Suppressor macrophage treated with lipopolysaccharide for 1 hour (primary cell): ENCODE data around the gene KIAA0825.
"Not testable (repeated sequence)": the region's sequence is repeated elsewhere in the genome, so short reads cannot be mapped to it uniquely, and the experiment has no call there.

Experiments used
- DNase-seq, 3 donors: peaks; one replicate each; pipeline ENCODE4 v3.0.0-alpha.2; 2020 to 2022

KIAA0825 gene

DNA sequence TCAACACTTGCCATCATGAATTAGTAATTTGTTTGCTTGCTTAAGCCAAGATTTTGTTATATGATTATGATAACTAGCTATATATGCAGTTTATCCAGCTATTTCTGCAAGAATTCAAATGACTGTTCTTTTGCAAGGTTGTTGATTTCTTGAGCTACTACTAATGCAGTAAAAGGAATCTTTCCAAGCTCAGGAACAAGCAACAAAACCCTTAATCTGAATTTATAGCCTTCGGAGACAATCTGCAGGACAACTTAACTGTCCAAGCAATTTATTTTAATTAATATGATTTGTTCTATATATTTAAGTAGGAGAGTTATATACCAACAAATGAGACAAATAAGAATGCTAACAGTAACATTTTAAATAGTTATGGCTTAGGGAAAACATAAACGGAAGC lies 450.3 kb downstream of the KIAA0825 start:
- DNase-seq = no peak

DNA sequence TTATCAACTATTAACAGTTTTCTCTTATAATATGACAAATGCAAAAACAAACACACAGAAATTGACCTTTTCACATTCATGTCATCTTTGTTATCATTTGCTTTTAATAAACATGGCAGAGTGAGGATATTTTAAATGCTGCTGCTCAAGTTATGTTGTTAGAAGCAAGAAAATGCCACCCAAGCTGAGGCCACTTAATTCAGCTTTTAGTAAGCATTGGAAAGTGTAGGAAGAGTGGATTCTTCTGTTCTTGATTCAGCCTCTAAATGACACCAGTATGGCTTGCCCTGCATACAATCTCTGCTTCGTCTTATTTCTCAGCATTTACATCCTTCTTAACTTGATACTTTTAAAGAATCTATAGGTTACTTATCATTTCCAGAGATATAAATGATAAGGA lies 456.6 kb downstream of the KIAA0825 start:
- DNase-seq = no peak

DNA sequence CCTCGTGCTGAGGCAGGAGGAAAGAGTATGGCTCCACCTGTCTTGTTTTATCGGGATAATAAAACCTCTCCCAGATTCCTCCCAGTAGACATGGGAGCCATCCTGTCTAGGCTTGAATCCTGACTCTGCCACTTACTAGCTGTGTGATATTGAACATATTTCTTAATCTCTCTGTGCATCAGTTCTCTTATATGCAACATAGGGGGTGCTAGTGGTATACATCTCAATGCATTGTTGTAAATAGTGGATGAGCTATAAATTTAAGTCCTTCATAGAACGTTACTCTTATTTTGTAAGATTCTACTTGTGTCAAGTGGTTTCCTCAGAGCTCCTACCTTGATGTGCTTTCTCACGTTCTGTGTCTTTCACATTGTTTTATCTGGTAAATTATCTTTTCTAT lies 459.3 kb downstream of the KIAA0825 start:
- no peak for DNase-seq

DNA sequence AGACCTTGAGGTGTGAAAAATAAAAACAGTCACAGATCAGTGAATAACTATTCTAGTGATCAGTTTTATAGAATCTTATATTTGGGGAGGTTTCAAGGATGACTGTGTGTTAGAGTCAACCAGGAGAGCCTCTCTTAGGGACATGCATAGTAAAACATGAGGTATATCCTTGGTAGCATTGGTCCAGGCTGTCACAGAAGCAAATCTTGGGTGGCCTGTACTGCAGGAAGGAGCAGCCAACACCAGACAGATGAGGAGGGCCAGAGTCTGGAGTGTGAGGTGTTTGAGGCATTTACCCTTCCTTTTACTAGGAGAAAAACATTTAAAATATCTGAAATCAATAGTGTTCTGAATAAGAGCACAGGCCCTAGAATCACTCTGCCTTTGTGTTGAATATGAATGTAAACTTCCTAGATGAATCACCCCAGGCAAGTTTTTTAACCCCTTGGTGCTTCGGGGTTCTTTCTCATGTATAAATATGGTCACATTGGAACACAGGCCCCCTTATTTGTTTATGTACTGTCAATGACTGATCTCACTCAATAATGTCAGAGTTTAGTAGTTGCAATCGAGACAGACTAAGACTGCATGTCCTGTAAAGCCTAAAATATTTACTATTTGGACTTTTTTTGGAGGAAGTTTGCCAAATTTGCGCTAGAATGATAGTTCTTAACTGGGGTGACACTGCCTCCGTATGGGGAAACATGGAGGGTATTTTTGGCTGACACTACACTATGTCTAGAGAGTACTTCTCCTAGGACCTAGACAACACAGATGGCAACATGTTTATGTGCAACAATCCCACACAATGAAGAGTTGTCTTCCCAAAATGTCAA lies 460.5 kb downstream of the KIAA0825 start:
- DNase-seq = no peak

DNA sequence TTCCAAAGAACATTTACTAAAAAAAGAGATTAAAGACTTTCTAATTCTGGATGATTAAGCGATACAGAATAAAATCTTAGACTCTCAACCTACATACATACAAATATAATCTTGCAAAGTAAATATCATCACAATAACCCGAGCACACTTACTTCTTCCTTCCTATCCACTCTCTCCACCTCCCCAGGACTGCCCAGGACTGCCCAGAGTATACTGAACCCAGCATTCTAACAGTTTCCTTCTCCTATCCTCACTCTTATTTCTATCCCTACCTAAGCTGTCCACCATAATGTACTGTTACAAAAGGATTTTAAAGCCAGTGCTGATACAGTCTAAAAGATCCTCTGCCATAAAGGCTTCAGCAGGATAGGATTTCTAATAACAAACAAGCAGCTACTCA lies 463.7 kb downstream of the KIAA0825 start:
- no peak for DNase-seq

DNA sequence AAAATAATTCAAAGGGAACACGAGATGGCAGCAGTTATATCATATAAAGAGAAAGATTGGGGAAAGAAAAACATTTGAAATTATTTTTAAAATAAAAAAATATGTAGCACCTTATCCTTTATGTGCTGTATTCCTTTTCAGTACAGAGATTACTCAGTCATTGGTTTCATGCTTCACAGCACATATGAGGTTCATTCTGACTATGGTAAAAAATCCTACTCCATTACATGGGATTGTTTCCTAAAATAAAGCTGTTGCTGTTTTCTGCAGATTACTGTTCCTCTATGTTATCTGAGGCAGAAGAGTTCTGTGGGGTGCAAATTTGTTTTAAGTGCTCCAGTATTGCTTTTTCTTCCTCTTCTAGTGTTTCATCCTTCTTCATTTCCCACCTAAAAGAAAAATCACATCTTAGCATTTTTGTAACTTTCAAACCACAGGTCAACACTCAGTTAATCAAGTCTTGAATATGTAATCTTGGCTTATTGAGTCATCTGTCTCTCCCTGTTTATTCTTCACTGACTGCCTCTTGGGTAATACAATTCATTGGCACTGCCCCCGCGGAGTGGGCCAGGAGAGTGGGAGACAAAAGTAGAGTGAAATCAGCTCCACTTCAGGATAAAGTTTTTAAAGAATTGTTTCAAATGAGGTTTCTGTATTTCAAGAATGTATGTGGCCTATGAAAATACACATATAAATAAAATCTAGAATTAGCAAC lies 464.5 kb downstream of the KIAA0825 start:
- DNase-seq = no peak

DNA sequence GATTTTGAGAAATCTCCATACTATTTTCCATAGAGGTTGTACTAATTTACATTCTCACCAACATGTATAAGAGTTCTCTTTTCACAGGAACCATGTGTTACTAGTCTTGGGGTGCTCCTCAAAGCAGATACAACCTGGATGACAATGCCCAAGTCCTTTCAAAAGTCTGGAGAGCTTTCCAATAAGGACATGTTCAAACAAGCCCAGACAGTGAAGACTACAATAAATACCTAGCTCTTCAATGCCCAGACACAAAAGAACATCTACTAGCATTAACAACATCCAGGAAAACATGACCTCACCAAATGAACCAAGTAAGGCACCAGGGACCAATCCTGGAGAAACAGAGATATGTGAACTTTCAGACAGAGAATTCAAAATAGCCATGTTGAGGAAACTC lies 474.8 kb downstream of the KIAA0825 start:
- not testable (repeated sequence) for DNase-seq

DNA sequence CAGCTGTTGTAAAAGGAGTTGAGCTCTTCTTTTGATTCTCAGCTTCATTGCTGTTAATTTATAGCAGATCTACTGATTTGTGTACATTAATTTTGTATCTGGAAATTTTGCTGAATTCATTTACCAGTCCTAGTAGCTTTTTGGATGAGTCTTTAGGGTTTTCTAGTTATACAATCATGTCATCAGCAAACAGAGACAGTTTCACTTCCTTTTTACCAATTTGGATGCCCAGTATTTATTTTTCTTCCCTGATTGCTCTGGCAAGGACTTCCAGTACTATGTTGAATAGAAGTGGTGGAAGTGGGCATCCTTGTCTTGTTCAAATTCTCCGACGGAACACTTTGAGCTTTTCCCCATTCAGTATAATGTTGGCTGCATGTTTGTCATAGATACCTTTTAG lies 478.1 kb downstream of the KIAA0825 start:
- no peak for DNase-seq

DNA sequence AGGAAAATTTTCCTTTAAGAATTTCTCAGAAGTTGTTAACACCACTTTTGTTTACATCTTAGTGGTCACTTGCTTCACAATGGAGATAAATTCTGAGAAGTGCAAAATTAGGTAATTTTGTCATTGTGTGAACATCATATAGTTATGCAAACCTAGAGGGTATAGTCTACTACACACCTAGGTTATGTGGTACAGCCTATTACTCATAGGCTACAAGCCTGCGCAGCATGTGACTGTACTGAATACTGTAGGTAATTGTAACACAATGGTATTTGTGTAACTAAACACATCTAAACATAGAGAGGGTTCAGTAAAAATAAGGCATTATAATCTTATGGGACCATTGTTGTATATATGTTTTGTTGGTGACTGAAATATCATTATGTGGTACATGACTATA lies 488.3 kb downstream of the KIAA0825 start:
- no peak for DNase-seq

DNA sequence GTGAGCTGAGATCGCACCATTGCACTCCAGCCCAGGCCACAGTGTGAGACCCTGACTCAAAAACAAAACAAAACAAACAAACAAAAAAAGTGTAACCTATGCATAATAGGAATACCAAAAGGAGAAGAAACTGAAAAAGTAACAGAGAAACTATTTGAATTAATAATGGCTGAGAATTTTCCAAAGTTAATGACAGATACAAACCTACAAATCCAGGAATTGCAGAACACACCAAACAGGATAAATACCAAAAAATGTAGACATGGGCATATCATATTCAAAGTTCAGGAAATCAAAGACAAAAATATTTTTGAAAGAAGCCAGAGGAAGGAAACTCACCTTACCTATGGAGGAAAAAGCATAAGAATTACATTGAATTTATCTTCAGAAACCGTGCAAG lies 493.3 kb downstream of the KIAA0825 start:
- no peak for DNase-seq

DNA sequence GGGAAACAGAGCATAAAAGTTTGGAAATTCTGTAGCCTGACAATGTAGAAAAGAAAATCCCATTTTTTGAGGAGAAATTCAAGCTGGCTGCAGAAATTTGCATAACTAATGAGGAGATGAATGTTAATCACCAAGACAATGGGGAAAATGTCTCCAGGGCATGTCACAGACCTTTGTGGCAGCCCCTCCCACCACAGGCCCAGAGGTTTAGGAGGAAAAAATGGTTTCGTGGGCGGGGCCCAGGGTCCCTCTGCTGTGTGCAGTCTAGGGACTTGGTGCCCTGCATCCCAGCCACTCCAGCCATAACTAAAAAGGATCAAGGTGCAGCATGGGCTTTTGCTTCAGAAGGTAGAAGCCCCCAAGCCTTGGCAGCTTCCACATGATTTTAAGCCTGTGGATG lies 502.1 kb downstream of the KIAA0825 start:
- not testable (repeated sequence) for DNase-seq

DNA sequence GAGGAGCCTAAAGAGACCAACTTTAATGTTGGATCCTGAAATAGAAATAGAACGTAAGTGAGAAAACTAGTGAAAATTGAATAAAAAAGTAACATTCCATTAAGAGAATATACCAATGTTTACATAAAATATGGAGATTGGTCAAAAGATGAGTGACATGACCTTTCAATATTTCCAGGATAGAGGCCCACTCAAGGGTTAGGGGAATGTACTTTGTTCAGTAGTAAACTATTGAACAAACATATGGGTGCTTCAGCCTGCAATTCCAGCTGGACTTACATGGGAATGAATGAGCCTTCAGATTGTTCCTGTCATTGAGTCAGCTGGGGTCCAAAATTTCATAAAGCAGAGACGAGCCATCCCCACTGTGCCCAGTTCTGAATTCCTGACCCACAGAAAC lies 505.3 kb downstream of the KIAA0825 start:
- DNase-seq = no peak

DNA sequence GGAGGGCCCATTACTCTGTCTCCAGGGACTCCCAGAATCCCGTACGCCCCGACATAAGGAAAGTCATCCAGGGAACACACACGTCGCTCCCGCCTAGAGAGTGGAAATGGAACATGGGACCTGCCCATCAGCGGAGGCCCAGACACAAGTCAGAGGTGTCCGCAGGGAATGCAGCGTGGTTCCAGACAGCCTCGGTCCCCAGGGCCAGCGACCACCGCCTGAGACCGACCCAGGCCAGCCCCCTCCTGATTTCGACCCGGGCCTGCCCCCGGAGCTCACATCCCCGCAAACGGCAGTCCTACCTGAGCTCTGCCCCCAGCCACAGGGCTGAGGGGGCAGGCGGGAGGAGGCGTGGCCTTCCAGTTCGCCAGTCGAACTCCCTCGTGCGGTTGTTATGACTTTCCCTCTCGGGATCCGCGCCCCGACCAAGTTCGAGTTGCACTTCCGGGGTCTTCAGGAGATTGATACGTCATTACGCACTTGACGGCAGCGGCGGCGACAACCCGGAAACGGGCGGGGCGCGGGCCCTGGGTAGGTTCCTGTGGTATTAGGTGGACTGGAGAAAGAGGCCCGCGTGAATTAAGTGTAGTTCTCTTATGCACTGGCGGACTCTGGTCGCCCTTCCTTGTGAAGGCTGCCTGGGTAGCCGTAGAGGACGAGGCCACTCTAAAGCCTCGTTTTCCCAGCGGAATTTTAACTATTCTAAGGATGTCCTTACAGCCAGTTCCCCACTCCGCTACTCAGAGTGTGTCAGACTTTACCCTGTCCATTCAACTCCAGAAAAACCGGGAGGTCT lies 507.0 kb downstream of the KIAA0825 start:
- DNase-seq = peak; percentile 96 to 97 (median 96)

DNA sequence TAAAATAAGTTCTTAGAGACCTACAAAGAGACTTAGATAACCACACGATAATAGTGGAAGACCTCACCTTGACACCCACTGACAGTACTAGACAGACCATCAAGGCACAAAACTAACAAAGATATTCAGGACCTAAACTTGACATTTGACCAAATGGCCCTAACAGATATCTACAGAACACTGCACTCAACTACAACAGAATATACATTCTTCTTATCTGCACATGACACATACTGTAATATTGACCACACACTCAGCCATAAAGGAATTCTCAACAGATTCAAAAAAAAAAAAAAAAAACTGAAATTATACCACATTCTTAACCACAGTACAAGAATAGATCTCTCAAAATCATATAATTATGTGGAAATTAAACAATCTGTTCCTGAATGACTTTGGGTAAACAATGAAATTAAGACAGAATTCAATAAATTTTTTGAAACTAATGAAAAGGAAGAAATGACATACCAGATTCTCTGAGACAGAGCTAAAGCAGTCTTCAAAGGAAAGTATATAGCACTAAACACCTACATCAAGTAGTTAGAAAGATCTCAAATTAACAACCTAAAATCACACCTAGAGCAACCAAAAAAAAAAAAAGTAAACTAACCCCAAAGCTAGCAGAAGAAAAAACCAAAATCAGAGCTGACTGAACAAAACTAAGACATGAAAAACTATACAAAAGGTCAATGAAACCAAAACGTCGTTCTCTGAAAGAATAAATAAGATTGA lies 514.7 kb downstream of the KIAA0825 start:
- no peak for DNase-seq
